Activated naive CD8-positive, alpha-beta T cell (primary cell): ENCODE results near the gene HNRNPA1.
"Not testable (repeated sequence)": the region's sequence is repeated elsewhere in the genome, so short reads cannot be mapped to it uniquely, and the experiment has no call there.

Experiments used
- H3K27ac Mint-ChIP-seq: one replicate; pipeline ENCODE4 v1.8.0; 2021; ENCODE audit warnings: mixed read lengths
- H3K27me3 Mint-ChIP-seq: one replicate; pipeline ENCODE4 v1.8.0; 2021; ENCODE audit warnings: mixed read lengths
- H3K36me3 Mint-ChIP-seq: one replicate; pipeline ENCODE4 v1.8.0; 2021; ENCODE audit warnings: mixed read lengths
- H3K4me1 Mint-ChIP-seq: one replicate; pipeline ENCODE4 v1.8.0; 2021; ENCODE audit warnings: low read depth, mixed read lengths
- H3K4me3 Mint-ChIP-seq: one replicate; pipeline ENCODE4 v1.8.0; 2021; ENCODE audit warnings: mild to moderate bottlenecking, mixed read lengths
- H3K9me3 Mint-ChIP-seq: one replicate; pipeline ENCODE4 v1.8.0; 2021; ENCODE audit warnings: low read depth, mixed read lengths

The HNRNPA1 gene

GRCh38 chr12:54284070-54284780, 3.7 kb downstream of the HNRNPA1 start:
- H3K9me3 Mint-ChIP-seq, H3K27me3 Mint-ChIP-seq, H3K27ac Mint-ChIP-seq, H3K4me3 Mint-ChIP-seq: not testable (repeated sequence)
- H3K36me3 Mint-ChIP-seq = peaks cover 50% of the 10 kb centered on the region
- H3K4me1 Mint-ChIP-seq = peaks cover 41% of the 10 kb centered on the region

GRCh38 chr12:54285150-54286041, 4.9 kb downstream of the HNRNPA1 start:
- H3K4me1 Mint-ChIP-seq = peaks cover 41% of the 10 kb centered on the region
- H3K4me3 Mint-ChIP-seq = no peak overlapping the region
- no peaks in the 10 kb centered on the region for H3K27me3 Mint-ChIP-seq
- H3K9me3 Mint-ChIP-seq = no peaks in the 10 kb centered on the region
- H3K27ac Mint-ChIP-seq = no peak overlapping the region
- peaks cover 50% of the 10 kb centered on the region for H3K36me3 Mint-ChIP-seq

GRCh38 chr12:54286042-54287030, 5.8 kb downstream of the HNRNPA1 start:
- H3K27ac Mint-ChIP-seq = no peak overlapping the region
- H3K4me3 Mint-ChIP-seq = peak overlapping the region; percentile 38
- no peaks in the 10 kb centered on the region for H3K27me3 Mint-ChIP-seq

GRCh38 chr12:54287261-54288157, 7.0 kb downstream of the HNRNPA1 start:
- H3K9me3 Mint-ChIP-seq = no peaks in the 10 kb centered on the region
- H3K36me3 Mint-ChIP-seq = peaks cover 36% of the 10 kb centered on the region
- H3K4me1 Mint-ChIP-seq = peaks cover 37% of the 10 kb centered on the region
- no peaks in the 10 kb centered on the region for H3K27me3 Mint-ChIP-seq
- H3K27ac Mint-ChIP-seq = peak overlapping the region; percentile 58
- H3K4me3 Mint-ChIP-seq = peak overlapping the region; percentile 38

More at GRCh38 chr12:54286042-54287030, 5.8 kb downstream of the HNRNPA1 start:
- H3K9me3 Mint-ChIP-seq = no peaks in the 10 kb centered on the region
- peaks cover 41% of the 10 kb centered on the region for H3K4me1 Mint-ChIP-seq
- H3K36me3 Mint-ChIP-seq = peaks cover 48% of the 10 kb centered on the region

- peaks cover under 1% of the 10 kb centered on the region for H3K4me1 Mint-ChIP-seq
- H3K27me3 Mint-ChIP-seq = no peaks in the 10 kb centered on the region
- H3K9me3 Mint-ChIP-seq = no peaks in the 10 kb centered on the region
- no peak overlapping the region for H3K4me3 Mint-ChIP-seq
- no peaks in the 10 kb centered on the region for H3K36me3 Mint-ChIP-seq
- no peak overlapping the region for H3K27ac Mint-ChIP-seq
Observed at GRCh38 chr12:54292083-54292930, 11.8 kb downstream of the HNRNPA1 start.

GRCh38 chr12:54292931-54293241, 12.4 kb downstream of the HNRNPA1 start:
- peaks cover 3% of the 10 kb centered on the region for H3K4me1 Mint-ChIP-seq
- no peaks in the 10 kb centered on the region for H3K36me3 Mint-ChIP-seq
- no peaks in the 10 kb centered on the region for H3K9me3 Mint-ChIP-seq
- no peak overlapping the region for H3K4me3 Mint-ChIP-seq
- no peaks in the 10 kb centered on the region for H3K27me3 Mint-ChIP-seq
- H3K27ac Mint-ChIP-seq = no peak overlapping the region

- Mint-ChIP-seq H3K27ac (no peak overlapping the region), H3K27me3 (peaks cover 4% of the 10 kb centered on the region), H3K4me1 (peaks cover 5% of the 10 kb centered on the region), H3K4me3 (no peak overlapping the region), H3K36me3 (no peaks in the 10 kb centered on the region), H3K9me3 (no peaks in the 10 kb centered on the region)
Observed at GRCh38 chr12:54294152-54294952, 13.8 kb downstream of the HNRNPA1 start.

- Mint-ChIP-seq H3K4me3 (no peak overlapping the region), H3K4me1 (peaks cover 5% of the 10 kb centered on the region), H3K27ac (no peak overlapping the region)
Observed at GRCh38 chr12:54294953-54295566, 14.5 kb downstream of the HNRNPA1 start.

GRCh38 chr12:54296393-54297099, 16.0 kb downstream of the HNRNPA1 start:
- H3K27ac Mint-ChIP-seq = no peak overlapping the region
- no peaks in the 10 kb centered on the region for H3K9me3 Mint-ChIP-seq
- no peak overlapping the region for H3K4me3 Mint-ChIP-seq
- no peaks in the 10 kb centered on the region for H3K36me3 Mint-ChIP-seq
- H3K4me1 Mint-ChIP-seq = peaks cover 10% of the 10 kb centered on the region
- peaks cover 15% of the 10 kb centered on the region for H3K27me3 Mint-ChIP-seq

More at GRCh38 chr12:54294953-54295566, 14.5 kb downstream of the HNRNPA1 start:
- Mint-ChIP-seq H3K27me3 (peaks cover 9% of the 10 kb centered on the region), H3K9me3 (no peaks in the 10 kb centered on the region), H3K36me3 (no peaks in the 10 kb centered on the region)

GRCh38 chr12:54298904-54299303, 18.4 kb downstream of the HNRNPA1 start:
- Mint-ChIP-seq H3K27me3 (peaks cover 26% of the 10 kb centered on the region), H3K4me3 (no peak overlapping the region), H3K36me3 (no peaks in the 10 kb centered on the region), H3K4me1 (peaks cover 10% of the 10 kb centered on the region), H3K9me3 (no peaks in the 10 kb centered on the region), H3K27ac (no peak overlapping the region)

GRCh38 chr12:54299515-54300224, 19.1 kb downstream of the HNRNPA1 start:
- no peak overlapping the region for H3K27ac Mint-ChIP-seq
- H3K27me3 Mint-ChIP-seq = peaks cover 26% of the 10 kb centered on the region
- peak overlapping the region; percentile 14 for H3K4me3 Mint-ChIP-seq
- no peaks in the 10 kb centered on the region for H3K36me3 Mint-ChIP-seq
- peaks cover 10% of the 10 kb centered on the region for H3K4me1 Mint-ChIP-seq
- no peaks in the 10 kb centered on the region for H3K9me3 Mint-ChIP-seq
